Adrenal gland (tissue), 5 donors: Measurements from ENCODE around the gene SCAMP1.

ENCODE experiments used
- POLR2A ChIP-seq, 2 donors: fragments of 450-650 bp; IDR thresholded peaks; one replicate each; pipeline ENCODE4 v1.6.1; 2017; ENCODE audit warnings: antibody characterized with exemption in 2 of 2, mild to moderate bottlenecking in 2 of 2, moderate library complexity in 1 of 2
- TF ChIP-seq, protein P1 (sequence below), 6 experiments: fragments of 450-650 bp in 4 of 6; fragments of 200-600 bp in 2 of 6; sonication (generic) in 1 of 6; IDR thresholded peaks; 1 replicate in 5 of 6; 2 replicates in 1 of 6; pipeline versions ENCODE4 v1.5.1 to v1.8.0; 2016 to 2021; ENCODE audit warnings: antibody characterized with exemption in 6 of 6, mild to moderate bottlenecking in 2 of 6, moderate library complexity in 1 of 6
- donor health status: DM: no; HTN: no; CAD: no.

DNA sequence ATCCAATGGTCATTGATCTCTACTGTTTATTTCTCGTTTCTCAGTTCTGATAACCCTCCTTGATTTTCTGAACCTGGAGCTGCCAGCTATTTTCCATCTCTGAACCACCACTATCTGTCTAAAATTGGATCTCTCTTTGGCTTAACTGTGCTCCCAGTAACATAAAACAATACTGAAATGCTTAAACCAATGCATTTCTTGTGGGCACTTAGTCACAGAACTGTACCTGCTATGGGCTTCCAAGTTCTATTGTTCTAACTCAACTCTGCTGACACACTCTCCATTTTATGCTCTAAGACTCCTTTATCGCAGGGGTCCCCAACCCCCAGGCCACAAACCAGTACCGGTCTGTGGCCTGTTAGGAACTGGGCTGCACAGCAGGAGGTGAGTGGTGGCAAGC, 167.5 kb downstream of the SCAMP1 start:
- TF ChIP-seq, protein P1, sequence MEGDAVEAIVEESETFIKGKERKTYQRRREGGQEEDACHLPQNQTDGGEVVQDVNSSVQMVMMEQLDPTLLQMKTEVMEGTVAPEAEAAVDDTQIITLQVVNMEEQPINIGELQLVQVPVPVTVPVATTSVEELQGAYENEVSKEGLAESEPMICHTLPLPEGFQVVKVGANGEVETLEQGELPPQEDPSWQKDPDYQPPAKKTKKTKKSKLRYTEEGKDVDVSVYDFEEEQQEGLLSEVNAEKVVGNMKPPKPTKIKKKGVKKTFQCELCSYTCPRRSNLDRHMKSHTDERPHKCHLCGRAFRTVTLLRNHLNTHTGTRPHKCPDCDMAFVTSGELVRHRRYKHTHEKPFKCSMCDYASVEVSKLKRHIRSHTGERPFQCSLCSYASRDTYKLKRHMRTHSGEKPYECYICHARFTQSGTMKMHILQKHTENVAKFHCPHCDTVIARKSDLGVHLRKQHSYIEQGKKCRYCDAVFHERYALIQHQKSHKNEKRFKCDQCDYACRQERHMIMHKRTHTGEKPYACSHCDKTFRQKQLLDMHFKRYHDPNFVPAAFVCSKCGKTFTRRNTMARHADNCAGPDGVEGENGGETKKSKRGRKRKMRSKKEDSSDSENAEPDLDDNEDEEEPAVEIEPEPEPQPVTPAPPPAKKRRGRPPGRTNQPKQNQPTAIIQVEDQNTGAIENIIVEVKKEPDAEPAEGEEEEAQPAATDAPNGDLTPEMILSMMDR (IDR thresholded peaks at IDR 0.05): no peak
- TF ChIP-seq POLR2A (IDR thresholded peaks at IDR 0.05): no peak
